Stimulated activated CD4-positive, alpha-beta T cell treated with anti-CD3 and anti-CD28 coated beads, Interleukin-15, amount 100 ng/mL, for 1 hour (primary cell): ENCODE results near the gene IP6K2.
"Not testable (repeated sequence)": the region's sequence is repeated elsewhere in the genome, so short reads cannot be mapped to it uniquely, and the experiment has no call there.

Source experiments
- DNase-seq, 2 donors: peaks; one replicate each; pipeline ENCODE4 v3.0.0-alpha.2; 2020; ENCODE audit warnings: low read depth in 1 of 2, low spot score in 1 of 2

Gene IP6K2

GRCh38 chr3:48727511-48727910, 10.5 kb upstream of the IP6K2 start:
- DNase-seq: no peak

GRCh38 chr3:48725185-48725855, 8.3 kb upstream of the IP6K2 start:
- not testable (repeated sequence) for DNase-seq

GRCh38 chr3:48723725-48724124, 6.7 kb upstream of the IP6K2 start:
- DNase-seq: no peak

GRCh38 chr3:48723293-48723692, 6.3 kb upstream of the IP6K2 start:
- not testable (repeated sequence) for DNase-seq

- no peak for DNase-seq
These were observed 476 bp downstream of the IP6K2 start for GRCh38 chr3:48716508-48716981.

GRCh38 chr3:48715174-48715800, 1.7 kb downstream of the IP6K2 start:
- DNase-seq: no peak

- no peak for DNase-seq
These were observed 5.3 kb downstream of the IP6K2 start for GRCh38 chr3:48711727-48712126.

GRCh38 chr3:48709051-48709461, 8.0 kb downstream of the IP6K2 start:
- no peak for DNase-seq

- DNase-seq: no peak
These were observed 8.5 kb downstream of the IP6K2 start for GRCh38 chr3:48708481-48708889.

GRCh38 chr3:48707157-48707556, 9.9 kb downstream of the IP6K2 start:
- DNase-seq: no peak

GRCh38 chr3:48702320-48702920, 14.6 kb downstream of the IP6K2 start:
- no peak for DNase-seq

GRCh38 chr3:48700731-48701405, 16.2 kb downstream of the IP6K2 start:
- no peak for DNase-seq

- no peak for DNase-seq
These were observed 18.1 kb downstream of the IP6K2 start for GRCh38 chr3:48698891-48699290.

- DNase-seq: no peak
These were observed 19.1 kb downstream of the IP6K2 start for GRCh38 chr3:48697952-48698351.

- no peak for DNase-seq
These were observed 20.4 kb downstream of the IP6K2 start for GRCh38 chr3:48696601-48697000.

- DNase-seq: no peak
These were observed 20.9 kb downstream of the IP6K2 start for GRCh38 chr3:48696156-48696555.

GRCh38 chr3:48695393-48695753, 21.6 kb downstream of the IP6K2 start:
- no peak for DNase-seq

GRCh38 chr3:48694610-48695392, 22.2 kb downstream of the IP6K2 start:
- DNase-seq: no peak

- no peak for DNase-seq
These were observed 23.2 kb downstream of the IP6K2 start for GRCh38 chr3:48693826-48694225.

- DNase-seq: no peak
These were observed 24.5 kb downstream of the IP6K2 start for GRCh38 chr3:48692551-48692950.

GRCh38 chr3:48690846-48691458, 26.1 kb downstream of the IP6K2 start:
- no peak for DNase-seq
